Panc1 (cell line): ENCODE results near the gene ZNF516. TPM values are rescaled to one million over a fixed set of nuclear protein-coding genes. Genes with fewer than 3 reads are reported as not detected.

Experiments used
- ATAC-seq: fragments of 200-7000 bp; cut with Tn5 transposase; 2 replicates; pipeline ENCODE4 v1.9.1; 2020; ENCODE audit warnings: mild to moderate bottlenecking, moderate library complexity
- BruUV-seq: library from RNA; stranded (reverse); fragments of 400-500 nt; replicated peaks from 2 replicates; lab custom pipeline; 2021; lab: Mats Ljungman, UMichigan
- CTCF ChIA-PET: fragments of 300-600 bp; sonication (Branson Sonifier 250); formaldehyde crosslinking; loops from one replicate; lab custom pipeline; 2022; ENCODE audit warnings: antibody characterized with exemption; lab: Charles Lee
- POLR2A ChIA-PET: fragments of 300-600 bp; sonication (Branson Sonifier 250); formaldehyde crosslinking; loops from one replicate; lab custom pipeline; 2022; ENCODE audit warnings: antibody characterized with exemption; lab: Charles Lee
- DNase-seq: peaks from one replicate; pipeline ENCODE4 v3.0.0-alpha.2; 2010; ENCODE audit warnings: low read depth, low spot score
- H3K27ac ChIP-seq: 2 replicates; pipeline ENCODE4 v1.5.1; 2011; ENCODE audit warnings: mild to moderate bottlenecking, low read length, inconsistent platforms
- H3K27me3 ChIP-seq: fragments of 200-500 bp; sonication (Bioruptor generic); 2 replicates; pipeline ENCODE4 v1.6.0; 2014; ENCODE audit warnings: low read length, inconsistent platforms; ENCODE audit not compliant: control insufficient read depth, insufficient read depth
- H3K36me3 ChIP-seq: fragments of 200-500 bp; sonication (Bioruptor generic); 2 replicates; pipeline ENCODE4 v1.5.1; 2014; ENCODE audit warnings: inconsistent platforms, mild to moderate bottlenecking, low read length, moderate library complexity; ENCODE audit not compliant: control insufficient read depth, insufficient read depth
- H3K4me1 ChIP-seq: 2 replicates; pipeline ENCODE4 v1.5.1; 2011; ENCODE audit warnings: inconsistent platforms, mild to moderate bottlenecking, low read length, moderate library complexity; ENCODE audit not compliant: control insufficient read depth, insufficient read depth
- H3K4me3 ChIP-seq, 2 experiments: 2 replicates each; pipeline ENCODE4 v1.5.1; 2011 to 2012; ENCODE audit warnings: low read depth in 2 of 2, low read length in 2 of 2, mild to moderate bottlenecking in 2 of 2, inconsistent platforms in 1 of 2, moderate library complexity in 1 of 2
- H3K9me3 ChIP-seq: fragments of 200-500 bp; sonication (Bioruptor generic); 2 replicates; pipeline ENCODE4 v1.5.1; 2014; ENCODE audit warnings: low read depth, mild to moderate bottlenecking, inconsistent platforms, low read length, moderate library complexity; ENCODE audit not compliant: control insufficient read depth, insufficient read depth
- CTCF ChIP-seq: fragments of 450-650 bp; IDR thresholded peaks from 2 replicates; pipeline ENCODE4 v1.5.1; 2017; ENCODE audit warnings: mild to moderate bottlenecking
- POLR2AphosphoS5 ChIP-seq: IDR thresholded peaks from 2 replicates; pipeline ENCODE4 v1.6.1; 2012; ENCODE audit warnings: mild to moderate bottlenecking, low read depth, low read length, moderate library complexity
- REST ChIP-seq, 2 experiments: IDR thresholded peaks; 2 replicates each; pipeline ENCODE4 v1.6.1; 2011 to 2012; ENCODE audit warnings: low read depth in 2 of 2, control low read depth in 1 of 2, low read length in 1 of 2, mild to moderate bottlenecking in 1 of 2, moderate library complexity in 1 of 2; ENCODE audit not compliant: insufficient read depth in 1 of 2
- SIN3A ChIP-seq: IDR thresholded peaks from 2 replicates; pipeline ENCODE4 v1.6.1; 2012; ENCODE audit warnings: low read depth, mild to moderate bottlenecking, low read length, moderate library complexity, borderline replicate concordance; ENCODE audit not compliant: insufficient read depth
- TCF7L2 ChIP-seq: IDR thresholded peaks from 2 replicates; pipeline ENCODE4 v1.6.1; 2011; ENCODE audit warnings: mild to moderate bottlenecking, low read depth, low read length, inconsistent platforms
- in situ Hi-C: cut with HindIII; loops from 2 replicates; pipeline ENCODE4 v1.10.0; 2016; ENCODE audit warnings: low sequenced_read_pairs, low pct_unique_long_range_greater_than_20kb
- intact Hi-C: fragments of 100-400 bp; cut with micrococcal nuclease; formaldehyde crosslinking; loops from one replicate; pipeline ENCODE4 v1.10.0; 2022; ENCODE audit not compliant: unreplicated experiment
- total RNA-seq: library from RNA; stranded (reverse); gene quantifications from one replicate; pipeline ENCODE4 v1.2.1, GENCODE V29; 2021; ENCODE audit not compliant: unreplicated experiment

ZNF516 gene
- total RNA-seq, 1 experiment from 2014 or later: 28.6 TPM

- Histone ChIP-seq H3K36me3 (no peaks in the 10 kb centered on the region), H3K27me3 (no peaks in the 10 kb centered on the region), H3K27ac (no peak overlapping the region), H3K4me1 (no peaks in the 10 kb centered on the region), H3K4me3 (no peak overlapping the region), H3K9me3 (no peaks in the 10 kb centered on the region)
- no peak for ATAC-seq
- DNase-seq: no peak
- no TSS peak for BruUV-seq
- intact Hi-C loops (no loop called here), in situ Hi-C loops (no loop called here)
- TF ChIP-seq POLR2AphosphoS5 (no peak), TCF7L2 (no peak), REST (IDR thresholded peaks at IDR 0.05; ENCODE audit: insufficient read depth in 1 of 2, low read depth in 2 of 2, low read length in 1 of 2) (no peak), CTCF (no peak), SIN3A (no peak)
- ChIA-PET POLR2A (no interaction called here), CTCF (no interaction called here)
These were observed 124.4 kb downstream of the ZNF516 start for GRCh38 chr18:76370686-76371085.

GRCh38 chr18:76370201-76370600 lies 124.8 kb downstream of the ZNF516 start:
- ChIA-PET POLR2A (no interaction called here), CTCF (no interaction called here)
- in situ Hi-C loops (no loop called here), intact Hi-C loops (no loop called here)
- no peaks in the 10 kb centered on the region for H3K27me3 ChIP-seq
- no peaks in the 10 kb centered on the region for H3K4me1 ChIP-seq
- DNase-seq (no peak), ATAC-seq (no peak)
- TF ChIP-seq POLR2AphosphoS5 (no peak), TCF7L2 (no peak), CTCF (no peak), SIN3A (no peak)
- H3K36me3 ChIP-seq: no peaks in the 10 kb centered on the region
- no peaks in the 10 kb centered on the region for H3K9me3 ChIP-seq
- no peak overlapping the region for H3K4me3 ChIP-seq
- BruUV-seq: no TSS peak
- H3K27ac ChIP-seq: no peak overlapping the region
